Adrenal gland (tissue), 12 donors: ENCODE data around the gene SYNGR4. TPM values are rescaled to one million over a fixed set of nuclear protein-coding genes. Genes with fewer than 3 reads are reported as not detected.

Experiments used
- DNase-seq, 7 donors: peaks; one replicate each; pipeline ENCODE4 v3.0.0-alpha.2; 2019 to 2020
- H3K27ac ChIP-seq, 5 donors: fragments of 200-600 bp; sonication (generic) in 4 of 5; 1 replicate in 3 of 5; 2 replicates in 2 of 5; pipeline versions ENCODE4 v1.5.1 to v1.8.0; 2016 to 2020; ENCODE audit warnings: mild to moderate bottlenecking in 1 of 5
- H3K27me3 ChIP-seq: fragments of 200-600 bp; 2 replicates; pipeline ENCODE4 v1.8.0; 2021
- H3K36me3 ChIP-seq, 2 donors: fragments of 200-600 bp; replicated peaks in 1 of 2; 1 replicate in 1 of 2; 2 replicates in 1 of 2; pipeline versions ENCODE4 v1.5.1 to v1.8.0; 2018 to 2022
- H3K4me1 ChIP-seq, 2 donors: fragments of 200-600 bp; replicated peaks in 1 of 2; 1 replicate in 1 of 2; 2 replicates in 1 of 2; pipeline versions ENCODE4 v1.5.1 to v1.8.0; 2018 to 2021
- H3K4me3 ChIP-seq, 4 donors: fragments of 200-600 bp; sonication (generic) in 3 of 4; one replicate each; pipeline ENCODE4 v1.5.1; 2016 to 2018
- H3K9me3 ChIP-seq, 3 donors: fragments of 200-600 bp; sonication (generic) in 1 of 3; replicated peaks in 1 of 3; 1 replicate in 2 of 3; 2 replicates in 1 of 3; pipeline versions ENCODE4 v1.5.1 to v1.8.0; 2016 to 2021
- CTCF ChIP-seq, 6 experiments: fragments of 450-650 bp in 4 of 6; fragments of 200-600 bp in 2 of 6; sonication (generic) in 1 of 6; IDR thresholded peaks; 1 replicate in 5 of 6; 2 replicates in 1 of 6; pipeline versions ENCODE4 v1.5.1 to v1.8.0; 2016 to 2021; ENCODE audit warnings: antibody characterized with exemption in 6 of 6, mild to moderate bottlenecking in 2 of 6, moderate library complexity in 1 of 6
- POLR2A ChIP-seq, 2 donors: fragments of 450-650 bp; IDR thresholded peaks; one replicate each; pipeline ENCODE4 v1.6.1; 2017; ENCODE audit warnings: antibody characterized with exemption in 2 of 2, mild to moderate bottlenecking in 2 of 2, moderate library complexity in 1 of 2
- WGBS, 4 donors: extraction: QIAGEN DNeasy Blood & Tissue Kit in 2 of 4; methylation state at CpG; one replicate each; pipeline versions ENCODE4 v1.1.5 to v1.1.7; 2013 to 2017; 5-methylcytosine and 5-hydroxymethylcytosine counted together
- intact Hi-C, 2 donors: fragments of 100-400 bp; cut with DNase I; formaldehyde crosslinking; loops; one replicate each; pipeline versions ENCODE4 v1.14.1 to v1.15.0; 2022 to 2023
- polyA plus RNA-seq, 3 donors: library from polyadenylated mRNA; stranded (reverse); fragments of 200-250 nt in 2 of 3; fragments of 350-450 nt in 1 of 3; fragmentation: Illumina TruSeq in 1 of 3; extraction: RNeasy Lipid Tissue Mini Kit (QIAGEN cat#74804) in 1 of 3; gene quantifications; one replicate each; pipeline ENCODE4 v1.2.3, GENCODE V29; 2013 to 2014
- total RNA-seq, 9 donors: library from RNA; depleted of rRNA in 4 of 9; stranded (reverse); fragments of >200 nt in 4 of 9; fragments of 120-200 nt in 1 of 9; fragmentation: NEBNext Ultra II Directional in 1 of 9; extraction: Animal tissue kit (Norgen Biotek cat#: 25700) in 1 of 9; gene quantifications; one replicate each; pipeline versions ENCODE4 v1.1.0 to v1.2.4, GENCODE V29; 2013 to 2023
- donor health status: healthy with polysubstance abuse.
- donor health status: Bipolar disorder and iron deficiency.
- donor health status: DM: yes; HTN: yes; CAD: no.
- donor health status: DM: no; HTN: no; CAD: no.
- donor health status: DM: no; HTN: no; CAD: no.
- donor health status: DM: yes; HTN: yes; CAD: no.

Gene SYNGR4
- total and polyA plus RNA-seq, 12 donors = 0.13 TPM; not detected in 11

GRCh38 chr19:48372904-48373303, 8.7 kb downstream of the SYNGR4 start:
- TF ChIP-seq POLR2A (IDR thresholded peaks at IDR 0.05) (no peak), CTCF (IDR thresholded peaks at IDR 0.05) (no peak)
- Histone ChIP-seq H3K27me3 (no peaks in the 10 kb centered on the region), H3K9me3 (no peaks in the 10 kb centered on the region), H3K4me1 (no peaks in the 10 kb centered on the region), H3K4me3 (no peak overlapping the region), H3K36me3 (no peaks in the 10 kb centered on the region), H3K27ac (no peak overlapping the region)
- no peak for DNase-seq
- whole genome bisulfite sequencing, 4 donors = 47 to 64% (median 55%) methylated on average over 4 of the region's 4 CpGs
- intact Hi-C loops = no loop called here

- Histone ChIP-seq H3K9me3 (no peaks in the 10 kb centered on the region), H3K4me3 (no peak overlapping the region), H3K36me3 (no peaks in the 10 kb centered on the region), H3K27ac (no peak overlapping the region), H3K27me3 (no peaks in the 10 kb centered on the region), H3K4me1 (no peaks in the 10 kb centered on the region)
- DNase-seq = no peak
- WGBS, 4 donors = 86 to 98% (median 93%) methylated on average over 8 to 11 of the region's 11 CpGs
- intact Hi-C loops = no loop called here
- no peak for TF ChIP-seq CTCF (IDR thresholded peaks at IDR 0.05)
- no peak for TF ChIP-seq POLR2A (IDR thresholded peaks at IDR 0.05)
Measured at GRCh38 chr19:48373567-48373966, 9.4 kb downstream of the SYNGR4 start.

- Histone ChIP-seq H3K27ac (no peak overlapping the region), H3K4me1 (no peaks in the 10 kb centered on the region), H3K9me3 (no peaks in the 10 kb centered on the region), H3K4me3 (no peak overlapping the region), H3K36me3 (peaks cover 0 to 20% of the 10 kb centered on the region in 2 donors), H3K27me3 (no peaks in the 10 kb centered on the region)
- TF ChIP-seq POLR2A (IDR thresholded peaks at IDR 0.05) (no peak), CTCF (IDR thresholded peaks at IDR 0.05) (no peak)
- no peak for DNase-seq
- 89 to 93% (median 90%) methylated on average over 8 to 10 of the region's 10 CpGs for WGBS, 4 donors
- intact Hi-C loops = no loop called here
Measured at GRCh38 chr19:48378194-48378570, 14.0 kb downstream of the SYNGR4 start.

GRCh38 chr19:48379058-48379457, 14.9 kb downstream of the SYNGR4 start:
- H3K27me3 ChIP-seq = no peaks in the 10 kb centered on the region
- H3K9me3 ChIP-seq = no peaks in the 10 kb centered on the region
- 73 to 83% (median 79%) methylated on average over 5 of the region's 5 CpGs for WGBS, 4 donors
- TF ChIP-seq CTCF (IDR thresholded peaks at IDR 0.05) (no peak), POLR2A (IDR thresholded peaks at IDR 0.05) (no peak)
- H3K36me3 ChIP-seq = peaks cover 0 to 29% of the 10 kb centered on the region in 2 donors
- intact Hi-C loops = no loop called here
- no peaks in the 10 kb centered on the region for H3K4me1 ChIP-seq
- no peak overlapping the region for H3K4me3 ChIP-seq
- no peak overlapping the region for H3K27ac ChIP-seq
- DNase-seq = no peak
